Suppressor macrophage treated with lipopolysaccharide for 1 hour (primary cell): ENCODE data around the gene SEC16A.

Experiments used
- DNase-seq, 3 donors: peaks; one replicate each; pipeline ENCODE4 v3.0.0-alpha.2; 2020 to 2022

SEC16A gene

DNA sequence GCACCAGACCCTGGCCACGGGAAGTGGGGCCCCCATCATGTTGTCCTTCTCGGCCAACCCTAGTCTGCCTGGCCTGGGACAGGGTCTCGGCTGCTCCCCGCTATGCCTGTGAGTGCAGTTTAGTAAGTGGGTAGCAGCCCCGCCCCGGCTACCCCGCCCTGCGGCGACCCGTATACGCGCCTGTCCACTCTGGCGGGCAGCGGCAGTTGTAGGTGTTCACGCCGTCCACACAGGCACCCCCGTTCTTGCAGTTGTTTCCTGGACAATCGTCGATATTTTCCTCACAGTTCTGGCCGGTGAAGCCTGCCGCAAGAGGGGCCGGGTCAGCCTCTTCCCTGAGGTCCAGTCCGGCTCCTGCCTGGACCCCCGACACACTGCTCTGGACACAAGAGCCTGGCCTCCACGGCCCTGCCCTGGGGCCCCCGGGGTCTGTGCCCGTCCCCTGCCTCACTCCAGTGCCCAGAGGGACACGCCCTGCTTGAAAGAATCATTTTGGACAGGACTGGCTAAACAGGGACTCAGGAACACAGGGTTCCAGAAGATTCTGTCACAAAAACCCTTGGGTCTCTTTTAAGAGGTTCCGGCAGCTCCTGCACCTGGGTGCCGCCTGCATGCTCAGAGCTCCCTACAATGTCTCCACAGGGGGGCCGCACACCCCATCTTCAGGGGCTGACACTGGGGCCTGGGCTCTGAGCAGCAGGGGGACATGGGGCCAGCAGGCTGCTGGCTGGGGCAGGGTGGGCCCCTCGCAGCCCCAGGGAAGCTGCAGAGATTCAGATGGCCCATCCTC is 36.6 kb upstream of the SEC16A start:
- DNase-seq = no peak

DNA sequence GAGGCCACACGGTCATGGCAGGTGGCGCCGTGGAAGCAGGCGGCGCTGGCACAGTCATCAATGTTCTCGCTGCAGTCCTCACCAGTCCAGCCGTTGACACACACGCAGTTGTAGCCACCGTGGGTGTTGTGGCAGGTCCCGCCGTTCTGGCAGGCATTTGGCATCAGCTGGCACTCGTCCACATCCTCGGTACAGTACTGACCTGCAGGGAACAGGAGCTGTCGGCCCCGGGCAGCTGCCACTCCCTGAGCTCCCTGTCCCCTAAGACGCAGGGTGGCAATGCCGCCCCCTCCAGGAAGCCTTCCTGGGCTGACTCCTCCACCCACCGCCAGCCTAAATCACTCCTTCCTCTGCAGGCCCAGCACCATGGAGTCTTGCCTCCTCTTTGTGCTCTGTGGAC is 35.8 kb upstream of the SEC16A start:
- no peak for DNase-seq

DNA sequence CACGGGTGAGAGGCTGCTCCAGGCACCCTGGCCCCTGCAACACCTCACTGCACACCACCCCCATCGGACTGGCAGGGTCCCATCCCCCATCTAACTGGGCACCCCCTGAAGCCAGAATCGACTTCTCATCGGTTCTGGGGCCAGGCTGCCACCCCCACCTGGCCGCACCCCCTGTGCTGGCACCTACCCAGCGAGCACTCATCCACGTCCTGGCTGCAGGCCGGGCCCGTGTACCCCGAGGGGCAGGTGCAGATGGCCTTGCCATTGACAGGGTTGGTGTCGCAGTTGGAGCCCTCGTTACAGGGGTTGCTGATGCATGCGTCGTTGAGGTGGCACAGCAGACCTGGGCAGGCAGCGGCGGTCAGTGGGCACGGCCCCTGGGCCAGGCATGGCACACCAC is 35.1 kb upstream of the SEC16A start:
- DNase-seq = no peak

DNA sequence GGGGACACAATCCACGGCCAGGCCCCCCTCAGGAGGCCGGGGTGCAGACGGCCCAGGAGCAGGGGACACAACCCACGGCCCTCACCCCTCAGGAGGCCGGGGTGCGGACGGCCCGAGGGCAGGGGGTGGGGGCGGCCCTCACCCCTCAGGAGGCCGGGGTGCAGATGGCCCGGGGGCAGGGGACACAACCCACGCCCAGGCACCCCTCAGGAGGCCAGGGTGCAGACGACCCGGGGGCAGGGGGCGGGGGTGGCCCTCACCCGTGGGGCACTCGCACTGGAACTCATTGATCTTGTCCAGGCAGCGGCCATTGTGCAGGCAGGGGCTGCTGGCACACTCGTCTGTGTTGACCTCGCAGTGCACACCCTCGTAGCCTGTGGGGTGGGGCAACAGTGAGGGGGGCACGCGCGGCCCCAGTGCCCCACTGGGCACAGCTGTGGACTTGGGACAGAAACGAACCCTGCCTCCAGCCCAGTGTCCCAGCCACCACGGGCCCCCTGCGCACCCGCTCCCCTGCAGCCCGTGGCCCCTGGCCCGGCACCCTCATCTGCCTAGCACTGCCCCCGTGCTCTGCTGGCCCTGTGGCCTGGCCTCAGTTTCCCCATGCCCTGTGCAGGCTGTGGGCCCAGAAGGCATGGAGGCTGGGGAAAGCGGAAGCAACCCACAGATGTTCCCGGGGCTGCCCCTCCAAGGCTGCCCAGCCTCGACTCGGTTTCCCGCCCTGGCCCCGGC is 34.3 kb upstream of the SEC16A start:
- no peak for DNase-seq

DNA sequence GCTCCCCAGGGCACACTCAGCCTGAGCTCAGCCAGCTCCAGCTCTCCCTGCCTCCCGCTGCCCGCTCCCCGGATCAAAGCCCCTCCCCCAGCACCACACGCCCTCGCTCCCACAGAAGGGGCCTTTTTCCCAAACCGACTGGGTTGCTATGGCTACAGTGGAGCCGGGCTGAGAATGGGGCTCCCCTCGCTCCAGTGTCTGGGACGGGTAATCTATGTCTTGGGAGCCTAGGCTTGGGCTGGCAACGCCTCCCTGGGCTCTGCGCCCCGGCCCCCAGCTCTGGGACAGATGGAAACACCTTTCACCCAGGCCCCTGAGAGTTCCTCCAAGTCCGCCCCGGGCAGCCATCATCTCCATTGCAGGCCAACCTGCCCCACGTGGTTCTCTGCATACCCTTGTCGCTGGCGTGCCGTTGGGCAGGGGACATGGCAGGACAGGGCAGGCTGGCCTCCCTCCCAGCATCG is 33.4 kb upstream of the SEC16A start:
- no peak for DNase-seq

DNA sequence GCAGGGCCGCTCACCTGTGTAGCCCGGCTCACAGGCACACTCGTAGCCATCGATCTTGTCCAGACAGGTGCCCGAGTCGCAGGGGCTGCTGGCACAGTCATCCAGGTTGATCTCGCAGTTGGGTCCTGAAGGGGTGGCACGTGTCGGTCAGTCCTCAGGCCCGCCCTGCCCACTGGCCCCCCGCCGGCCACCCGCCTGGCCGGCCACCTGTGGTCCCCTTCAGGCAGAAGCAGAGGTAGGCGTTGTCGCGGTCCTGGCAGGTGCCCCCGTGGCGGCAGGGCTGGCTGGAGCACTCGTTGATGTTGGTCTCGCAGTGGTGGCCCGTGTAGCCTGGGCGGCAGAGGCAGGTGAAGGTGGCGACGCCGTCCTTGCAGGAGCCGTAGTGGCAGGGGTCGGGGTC is 32.4 kb upstream of the SEC16A start:
- DNase-seq = no peak

DNA sequence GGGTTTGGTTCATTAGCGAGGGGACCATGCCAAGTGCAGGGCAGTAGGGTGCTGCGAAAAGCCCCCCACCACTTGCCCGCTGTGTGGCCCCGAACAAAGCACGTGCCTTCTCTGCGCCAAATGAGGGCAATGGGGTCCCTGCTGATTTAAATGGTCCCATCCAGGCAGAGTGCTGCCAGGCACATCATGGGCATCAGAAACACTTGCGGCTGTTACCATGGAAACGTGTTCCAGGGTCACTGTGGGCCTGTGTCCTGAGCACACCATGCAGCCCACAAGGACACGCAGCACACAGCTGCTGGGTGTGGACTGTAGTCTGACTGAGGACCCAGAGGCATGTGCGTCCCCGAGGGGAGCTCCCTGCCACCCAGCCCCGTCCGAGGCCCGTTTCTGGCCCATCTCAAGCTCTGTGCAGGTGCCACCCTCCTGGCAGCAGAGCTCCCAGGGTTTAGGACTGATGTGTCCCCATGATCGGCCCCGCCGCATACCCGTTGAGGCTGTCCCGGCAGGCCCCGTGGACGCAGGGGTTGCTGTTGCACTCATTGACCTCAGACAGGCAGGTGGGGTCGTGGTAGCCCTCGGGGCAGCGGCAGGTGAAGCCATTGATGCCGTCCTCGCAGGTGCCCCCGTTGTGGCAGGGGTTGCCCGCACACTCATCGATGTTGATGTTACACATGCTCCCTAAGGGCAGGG is 31.3 kb upstream of the SEC16A start:
- DNase-seq = no peak

DNA sequence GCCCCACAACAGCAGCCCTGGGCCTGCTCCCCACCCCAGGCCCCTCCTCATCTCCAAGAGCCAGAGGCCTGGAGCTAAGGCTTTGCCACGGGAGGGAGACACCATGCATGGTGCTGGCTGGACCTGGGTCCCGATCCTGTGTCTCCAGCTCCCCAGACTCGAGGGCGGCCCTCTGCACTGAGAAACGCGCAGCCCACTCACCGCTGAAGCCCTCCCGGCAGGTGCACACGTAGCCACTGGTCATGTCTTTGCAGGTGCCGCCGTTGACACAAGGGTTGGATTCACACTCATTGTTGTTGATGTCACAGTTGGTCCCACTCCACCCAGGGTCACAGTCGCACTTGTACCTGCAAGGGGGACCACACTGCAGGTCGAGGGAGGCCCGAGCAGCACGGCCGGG is 30.4 kb upstream of the SEC16A start:
- no peak for DNase-seq

DNA sequence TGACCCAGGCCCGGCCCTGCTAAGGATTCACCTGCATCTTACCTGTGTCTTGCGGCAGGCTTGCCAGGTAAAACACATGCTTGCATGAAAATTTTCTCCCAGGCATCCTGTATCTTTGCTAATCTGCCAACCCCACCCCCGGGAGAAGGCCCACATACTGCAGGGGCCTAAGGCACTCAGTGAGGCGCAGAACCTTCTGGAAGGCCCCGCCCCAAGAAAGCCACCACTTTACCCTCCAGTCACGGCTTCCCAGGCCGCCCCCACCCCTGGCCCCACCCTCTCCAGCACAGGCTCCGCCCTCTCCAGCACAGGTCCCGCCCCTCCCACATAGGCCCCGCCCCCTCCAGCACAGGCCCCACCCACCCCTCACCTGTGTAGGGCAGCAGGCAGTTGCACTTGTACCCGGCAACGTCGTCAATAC is 29.8 kb upstream of the SEC16A start:
- DNase-seq = peak in 2 of 3 donors; percentile 24 to 43

DNA sequence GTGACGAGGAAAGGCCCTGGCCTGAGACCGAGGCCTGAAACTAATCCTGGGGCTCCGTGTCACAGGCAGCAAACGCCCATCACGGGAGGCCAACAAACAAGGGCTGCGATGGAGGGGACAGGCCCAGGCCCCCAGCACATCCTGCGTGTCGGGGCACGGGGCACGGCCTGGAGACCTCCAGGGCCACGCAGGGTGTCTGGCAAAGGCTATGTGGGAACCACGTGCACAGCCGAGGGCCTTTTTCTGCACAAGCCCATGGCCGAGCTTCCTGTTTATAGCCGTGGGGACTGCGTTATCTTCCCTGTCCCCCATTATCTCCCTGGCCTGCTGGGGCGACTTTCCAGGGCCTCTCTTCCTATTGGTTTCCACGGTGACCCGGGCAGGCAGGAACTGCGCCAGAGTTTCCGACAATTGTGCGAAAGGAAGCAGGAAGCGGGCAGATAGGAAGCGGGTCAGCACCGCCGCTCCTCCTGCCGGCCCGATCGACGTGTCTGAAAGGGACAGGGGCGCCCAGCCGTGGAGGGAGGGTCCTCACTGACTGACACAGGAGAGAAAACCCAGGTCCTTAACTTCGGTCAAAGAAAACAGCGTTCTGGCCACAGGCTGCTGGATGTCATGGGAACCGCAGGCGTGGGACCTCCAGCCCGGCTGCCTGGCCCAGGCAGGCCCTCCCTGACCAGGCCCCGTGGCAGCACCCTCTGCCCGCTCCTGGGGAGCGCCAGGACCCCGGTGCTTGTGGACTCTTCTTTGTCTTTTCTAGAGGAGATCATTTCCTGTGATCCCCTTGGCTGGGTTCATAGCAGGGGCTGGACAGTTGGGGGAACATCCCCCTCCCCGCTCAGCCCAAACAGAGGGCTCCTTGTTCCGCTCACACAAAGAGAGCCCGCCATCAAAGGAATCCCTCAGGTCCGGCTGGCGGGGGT is 29.1 kb upstream of the SEC16A start:
- DNase-seq = no peak

DNA sequence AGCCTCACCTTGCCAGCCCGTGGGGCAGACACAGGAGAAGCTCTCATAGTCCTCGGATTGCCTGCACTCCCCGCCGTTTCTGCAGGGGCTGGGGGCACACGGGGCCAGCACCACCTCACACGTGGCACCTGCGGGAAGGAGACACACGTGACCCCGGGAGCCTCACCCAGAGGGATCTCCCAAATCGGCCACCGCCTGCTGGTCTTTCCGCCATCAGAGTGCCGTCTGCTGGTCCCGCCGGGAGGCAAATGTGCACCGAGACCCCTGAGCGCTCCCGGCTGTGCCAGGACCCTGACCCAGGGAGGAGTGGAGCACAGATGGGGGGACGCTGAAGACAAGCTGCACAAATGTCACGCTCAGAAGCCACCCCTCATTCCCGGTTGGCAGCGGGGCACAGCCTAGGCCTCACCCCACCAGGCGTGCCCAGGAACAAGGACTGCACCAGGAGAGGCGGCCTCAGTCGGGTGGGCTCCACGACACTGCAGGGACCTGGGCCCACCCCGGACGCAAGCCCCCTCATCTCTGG is 28.4 kb upstream of the SEC16A start:
- DNase-seq = no peak

DNA sequence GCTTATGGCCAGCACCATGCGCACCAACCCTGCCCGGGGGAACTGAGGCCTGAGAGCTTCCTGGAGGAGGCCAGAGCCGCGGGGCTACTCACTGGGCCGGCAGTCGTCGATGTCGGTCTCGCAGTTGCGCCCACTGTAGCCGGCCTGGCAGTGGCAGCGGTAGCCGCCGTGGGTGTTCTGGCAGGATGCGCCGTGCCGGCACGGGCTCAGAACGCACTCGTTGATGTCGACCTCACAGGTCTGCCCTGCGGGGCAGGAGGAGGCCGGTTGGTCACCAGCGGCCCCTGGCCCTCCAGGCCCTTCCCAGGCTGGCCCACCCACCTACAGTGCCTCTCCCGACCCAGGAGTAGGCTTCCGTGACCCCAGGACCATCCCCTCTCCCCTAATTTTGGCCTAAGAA is 27.7 kb upstream of the SEC16A start:
- DNase-seq = no peak

DNA sequence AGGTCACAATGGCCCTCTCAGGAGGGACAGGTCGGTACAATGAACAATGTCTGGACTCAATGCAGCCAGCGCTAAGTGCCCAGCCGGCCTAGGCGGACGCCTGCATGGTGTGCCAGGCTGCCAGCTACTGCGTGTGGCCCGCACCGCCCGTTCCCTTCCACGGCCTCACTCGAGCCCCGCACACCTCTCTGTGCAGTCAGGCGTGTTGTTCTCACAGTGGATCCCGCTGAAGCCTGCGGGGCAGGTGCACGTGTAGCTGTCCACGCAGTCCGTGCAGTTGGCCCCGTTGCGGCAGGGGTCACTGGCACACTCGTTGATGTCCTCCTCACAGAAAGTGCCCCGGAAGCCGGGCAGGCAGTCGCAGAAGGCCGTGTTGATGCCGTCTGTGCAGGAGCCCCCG is 26.7 kb upstream of the SEC16A start:
- no peak for DNase-seq

DNA sequence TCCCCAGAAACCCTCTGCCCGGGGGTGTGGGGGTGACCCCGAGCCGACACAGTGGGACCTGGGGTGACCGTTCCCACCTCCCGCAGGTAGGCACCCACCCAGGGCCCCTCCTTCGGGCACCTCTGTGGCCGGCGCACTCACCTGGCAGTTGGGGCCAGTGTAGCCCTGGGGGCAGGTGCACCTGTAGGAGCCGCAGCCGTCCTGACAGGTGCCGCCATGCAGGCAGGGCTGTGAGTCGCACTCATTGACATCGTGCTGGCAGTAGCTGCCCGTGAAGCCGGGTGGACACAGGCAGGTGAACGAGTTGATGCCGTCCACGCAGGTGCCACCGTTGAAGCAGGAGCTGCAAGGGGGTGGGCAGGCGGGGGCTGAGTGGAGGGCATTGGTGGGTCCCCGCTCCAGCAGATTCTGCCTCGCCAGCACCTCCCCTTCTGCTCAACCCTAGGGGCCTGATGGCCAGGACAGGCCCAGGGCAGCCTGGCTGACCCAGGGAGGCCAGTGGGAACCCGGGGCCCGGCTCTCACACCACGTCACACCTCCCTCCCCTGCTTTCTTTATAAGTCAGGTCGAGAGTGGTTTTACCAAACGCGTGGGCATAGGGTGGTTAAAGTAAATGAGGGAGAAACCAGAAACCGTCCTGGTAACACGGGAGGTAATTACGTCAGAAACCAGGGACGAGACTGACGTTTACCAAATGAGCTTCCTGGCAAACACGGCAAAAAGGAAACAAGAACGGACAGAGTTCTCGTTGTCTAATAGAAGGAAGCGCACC is 26.1 kb upstream of the SEC16A start:
- no peak for DNase-seq

DNA sequence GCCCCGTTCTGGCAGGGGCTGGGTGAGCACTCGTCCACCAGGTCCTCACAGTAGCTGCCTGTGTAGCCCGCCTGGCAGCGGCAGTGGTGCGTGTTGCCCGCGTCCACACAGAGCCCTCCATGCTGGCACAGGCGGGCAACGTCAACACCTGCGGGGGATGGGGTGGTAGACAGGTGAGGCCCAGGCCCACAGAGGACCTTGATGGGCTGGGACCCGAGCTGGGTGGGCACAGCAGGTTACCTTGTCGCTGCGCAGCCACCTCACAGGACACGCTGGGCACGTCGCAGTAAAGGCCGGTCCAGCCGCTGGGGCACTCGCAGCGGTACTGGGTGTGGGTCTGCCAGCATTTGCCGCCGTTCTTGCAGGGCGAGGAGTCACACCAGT is 25.1 kb upstream of the SEC16A start:
- no peak for DNase-seq

DNA sequence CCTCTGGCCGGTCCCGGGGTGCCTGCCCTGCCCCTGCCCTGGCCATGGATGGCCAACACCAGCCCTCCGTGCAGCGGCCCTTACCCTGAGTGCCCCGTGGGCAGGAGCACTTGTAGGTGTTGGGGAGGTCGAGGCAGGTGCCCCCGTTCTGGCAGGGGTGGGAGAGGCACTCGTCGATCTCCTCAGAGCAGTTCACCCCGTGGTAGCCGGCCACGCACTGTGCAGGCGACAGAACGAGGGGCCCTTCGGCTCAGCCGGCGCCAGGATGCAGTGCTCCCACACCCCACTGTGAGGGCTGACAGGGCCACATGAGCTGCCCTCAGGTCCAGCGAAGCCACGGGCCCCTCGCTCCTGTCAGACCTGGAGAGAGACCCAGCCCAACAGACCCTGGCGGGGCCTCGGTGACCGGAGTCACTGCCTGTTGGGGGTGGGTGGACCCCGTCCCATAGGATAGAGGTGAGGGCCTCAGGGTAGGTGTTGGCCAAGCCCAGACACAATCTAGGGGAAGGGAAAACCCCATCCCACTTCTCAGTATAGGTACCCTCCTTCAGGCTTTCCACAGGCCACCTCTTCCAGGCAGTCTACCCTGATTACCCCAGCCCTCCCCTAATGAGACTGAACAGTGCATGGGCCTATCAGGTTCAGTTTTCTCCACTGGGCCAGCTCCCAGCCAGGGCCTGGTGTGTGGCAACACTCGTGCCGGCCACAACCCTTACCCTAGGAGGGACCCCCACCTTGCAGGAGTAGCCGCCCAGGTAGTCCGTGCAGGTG is 24.6 kb upstream of the SEC16A start:
- no peak for DNase-seq

DNA sequence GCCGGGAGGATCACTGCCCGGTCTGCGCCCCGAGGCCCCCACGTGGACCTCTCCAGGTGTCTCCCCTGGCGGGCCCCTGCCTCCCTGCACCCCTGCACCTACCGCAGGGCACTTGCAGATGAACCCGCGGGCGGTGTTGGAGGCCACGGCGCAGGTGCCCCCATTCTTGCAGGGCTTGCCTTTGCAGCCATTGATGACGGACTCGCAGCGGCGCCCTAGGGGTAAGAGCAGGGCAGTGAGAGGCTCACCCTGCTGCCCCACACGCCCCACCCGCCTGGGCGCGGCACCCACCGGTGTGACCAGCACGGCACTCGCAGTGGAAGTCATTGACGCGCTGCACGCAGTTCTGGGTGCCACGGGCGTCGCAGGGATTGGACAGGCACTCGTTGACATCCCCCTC is 23.6 kb upstream of the SEC16A start:
- no peak for DNase-seq

DNA sequence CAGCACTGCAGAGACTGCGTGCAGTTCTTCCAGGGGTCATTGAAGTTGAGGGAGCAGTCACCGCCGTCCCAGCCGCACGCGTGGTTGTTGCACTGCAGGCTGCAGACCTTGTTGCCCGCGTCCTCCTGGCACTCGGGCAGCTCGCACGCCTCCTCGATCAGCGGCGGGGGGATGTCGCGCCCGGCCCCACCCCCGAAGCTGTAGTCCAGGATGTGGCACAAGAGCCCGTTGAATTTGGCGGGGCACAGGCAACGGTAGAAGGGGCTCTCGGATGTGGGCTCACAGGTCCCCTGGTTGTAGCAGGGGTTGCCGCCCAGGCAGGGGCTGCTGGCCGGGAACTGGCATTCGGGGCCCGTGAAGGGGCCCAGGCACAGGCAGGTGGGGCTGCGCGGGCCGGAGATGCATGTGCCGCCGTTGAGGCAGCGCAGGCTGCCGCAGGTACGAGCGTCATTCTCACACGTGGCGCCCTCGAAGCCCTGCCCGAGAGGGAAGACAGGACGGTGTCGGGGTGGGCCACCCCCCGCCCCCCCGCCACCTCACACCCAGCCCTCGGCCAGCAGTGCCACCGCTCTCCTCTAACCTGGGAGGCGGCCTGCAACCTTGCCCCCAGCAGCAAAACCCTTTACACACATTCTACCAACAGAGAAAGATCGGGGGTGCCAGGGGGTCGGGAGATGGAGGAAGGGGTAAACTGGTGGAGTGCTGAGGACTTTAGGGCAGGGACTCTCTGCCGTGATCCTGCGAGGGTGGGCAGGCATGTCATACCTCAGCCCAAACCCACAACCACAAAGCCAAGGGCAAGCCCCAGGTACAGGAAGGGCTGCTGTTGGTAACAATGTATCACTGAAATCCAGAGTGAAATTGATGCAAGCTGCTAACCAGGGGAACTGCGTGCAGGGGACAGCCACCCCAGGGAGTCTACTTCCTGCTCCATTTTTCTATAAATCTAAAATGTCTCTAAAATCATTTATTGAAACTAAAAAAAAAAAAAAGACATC is 22.9 kb upstream of the SEC16A start:
- no peak for DNase-seq

DNA sequence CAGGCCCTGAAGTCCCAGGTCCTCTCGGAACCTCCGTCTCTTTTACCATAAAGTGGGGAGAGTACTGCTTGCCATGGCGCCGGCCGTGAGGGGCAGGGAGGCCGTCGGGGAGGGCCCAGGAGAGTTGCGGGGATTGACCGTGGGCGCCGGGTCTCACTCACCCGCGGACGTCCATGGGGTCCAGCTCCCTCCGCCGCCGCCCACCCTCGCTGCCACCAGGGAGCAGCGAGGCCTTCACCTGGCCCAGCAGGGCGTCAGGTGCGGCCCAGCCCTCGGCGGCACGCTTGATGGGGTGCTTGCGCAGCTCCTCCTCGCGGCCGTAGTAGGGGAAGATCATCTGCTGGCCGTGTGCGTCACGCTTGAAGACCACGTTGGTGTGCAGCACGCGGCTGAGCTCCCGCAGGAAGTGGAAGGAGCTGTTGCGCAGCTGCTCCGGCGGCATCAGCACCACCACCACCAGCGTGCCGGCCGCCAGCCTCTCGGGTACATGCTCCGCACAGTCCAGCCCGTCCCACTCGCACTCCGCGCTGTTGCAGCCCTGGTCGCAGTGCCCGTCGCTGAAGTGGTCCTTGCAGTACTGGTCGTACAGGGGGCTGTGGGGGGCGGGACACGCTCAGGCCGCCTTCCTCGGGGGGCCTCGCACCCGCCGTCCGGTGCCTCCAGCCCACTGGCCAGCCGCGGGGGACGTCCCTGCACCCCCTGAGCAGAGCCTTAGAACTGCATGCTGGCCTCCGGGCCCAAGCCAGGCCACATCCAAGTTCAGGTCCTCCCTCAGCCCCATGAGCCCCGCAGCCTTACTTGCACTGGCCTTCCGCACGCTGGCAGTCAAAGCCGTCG is 21.9 kb upstream of the SEC16A start:
- DNase-seq = no peak
